ENCODE data around the gene NOXO1.

Gene NOXO1

GRCh38 chr16:1993731-1994131 is 12.5 kb upstream of the NOXO1 start:
- no peak for DNase-seq

DNA sequence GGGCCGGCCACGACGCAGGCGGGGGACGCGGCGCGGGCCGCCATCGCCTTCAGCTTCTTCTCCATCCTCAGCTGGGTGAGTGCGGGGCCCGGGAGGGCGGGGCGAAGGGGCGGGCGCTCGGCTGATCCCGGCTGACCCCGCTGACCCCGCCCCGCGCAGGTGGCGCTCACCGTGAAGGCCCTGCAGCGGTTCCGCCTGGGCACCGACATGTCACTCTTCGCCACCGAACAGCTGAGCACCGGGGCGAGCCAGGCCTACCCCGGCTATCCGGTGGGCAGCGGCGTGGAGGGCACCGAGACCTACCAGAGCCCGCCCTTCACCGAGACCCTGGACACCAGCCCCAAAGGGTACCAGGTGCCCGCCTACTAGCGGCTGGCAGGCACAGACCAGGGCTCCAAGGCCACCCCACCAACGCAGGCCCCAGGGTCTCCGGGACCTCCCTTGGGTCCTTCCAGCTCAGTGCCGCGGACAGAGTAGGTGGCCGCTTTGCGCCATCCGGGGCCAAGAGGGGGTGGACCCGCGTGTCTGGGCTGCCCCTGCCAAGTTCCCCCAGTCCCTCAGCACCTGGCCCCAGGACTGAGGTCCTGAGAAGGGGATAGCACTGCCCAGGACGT is 11.5 kb upstream of the NOXO1 start:
- no peak for DNase-seq

GRCh38 chr16:1991948-1992703 is 10.9 kb upstream of the NOXO1 start:
- DNase-seq: no peak

GRCh38 chr16:1991588-1991947 is 10.3 kb upstream of the NOXO1 start:
- no peak for DNase-seq

DNA sequence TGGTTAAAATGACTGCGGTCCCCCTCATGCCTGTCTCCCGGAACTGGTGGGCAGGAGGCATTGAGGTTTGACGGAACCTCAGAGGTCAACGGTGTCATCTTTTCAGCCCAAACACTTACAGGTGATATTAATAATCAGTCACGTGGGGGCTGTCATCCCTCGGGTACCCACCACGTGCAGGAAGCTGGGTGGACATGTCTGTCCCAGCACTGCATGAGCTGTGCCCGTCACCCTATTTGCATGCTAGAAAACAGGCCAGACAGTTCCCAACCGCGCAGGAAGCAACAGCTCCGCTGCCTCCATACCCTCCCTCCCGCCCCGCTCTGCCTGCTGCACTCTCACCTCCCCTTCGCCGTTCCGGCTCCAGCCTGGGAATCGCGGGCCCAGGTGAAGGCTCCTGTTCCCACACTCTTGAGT is 9.9 kb upstream of the NOXO1 start:
- no peak for DNase-seq

DNA sequence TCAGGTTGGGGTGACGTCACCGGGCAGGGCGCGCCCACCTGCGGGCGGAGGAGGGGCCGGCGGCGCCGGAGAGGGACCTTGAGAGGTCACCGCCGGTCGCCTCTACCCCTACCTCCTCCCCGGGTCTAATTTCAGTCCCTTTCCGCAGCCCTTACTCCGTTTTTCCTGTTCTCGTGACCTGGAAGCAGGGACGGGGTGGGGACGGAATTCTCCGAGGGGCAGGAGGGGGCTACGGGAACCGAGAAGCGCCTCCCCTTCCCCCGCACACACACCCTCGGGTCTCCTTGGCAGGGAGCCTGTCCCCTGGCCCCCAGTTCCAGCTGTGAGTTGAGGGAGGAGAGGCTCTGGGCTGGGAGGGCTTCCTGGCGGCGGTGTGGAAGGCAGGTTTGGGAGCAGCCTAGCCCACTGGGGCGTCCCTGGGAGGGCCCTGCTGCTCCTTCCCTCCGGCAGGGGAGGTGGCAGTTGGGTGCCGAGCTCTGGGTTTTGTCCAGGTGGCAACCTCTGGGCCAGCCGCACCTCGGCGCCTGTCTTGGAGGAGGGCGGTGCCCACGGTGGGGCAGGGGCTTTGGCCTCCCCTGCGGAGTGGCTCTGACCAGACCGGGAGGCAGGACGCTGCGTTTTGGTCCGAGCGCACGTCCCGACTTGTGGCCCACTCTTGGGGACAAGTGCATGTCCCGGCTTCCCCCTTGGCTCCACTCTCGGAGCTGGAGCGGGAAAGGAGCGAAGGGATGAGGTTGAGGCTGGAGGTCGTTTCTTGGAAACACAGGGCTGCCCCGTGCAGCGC is 9.3 kb upstream of the NOXO1 start:
- DNase-seq: no peak

GRCh38 chr16:1990101-1990350 is 8.8 kb upstream of the NOXO1 start:
- DNase-seq: no peak

DNA sequence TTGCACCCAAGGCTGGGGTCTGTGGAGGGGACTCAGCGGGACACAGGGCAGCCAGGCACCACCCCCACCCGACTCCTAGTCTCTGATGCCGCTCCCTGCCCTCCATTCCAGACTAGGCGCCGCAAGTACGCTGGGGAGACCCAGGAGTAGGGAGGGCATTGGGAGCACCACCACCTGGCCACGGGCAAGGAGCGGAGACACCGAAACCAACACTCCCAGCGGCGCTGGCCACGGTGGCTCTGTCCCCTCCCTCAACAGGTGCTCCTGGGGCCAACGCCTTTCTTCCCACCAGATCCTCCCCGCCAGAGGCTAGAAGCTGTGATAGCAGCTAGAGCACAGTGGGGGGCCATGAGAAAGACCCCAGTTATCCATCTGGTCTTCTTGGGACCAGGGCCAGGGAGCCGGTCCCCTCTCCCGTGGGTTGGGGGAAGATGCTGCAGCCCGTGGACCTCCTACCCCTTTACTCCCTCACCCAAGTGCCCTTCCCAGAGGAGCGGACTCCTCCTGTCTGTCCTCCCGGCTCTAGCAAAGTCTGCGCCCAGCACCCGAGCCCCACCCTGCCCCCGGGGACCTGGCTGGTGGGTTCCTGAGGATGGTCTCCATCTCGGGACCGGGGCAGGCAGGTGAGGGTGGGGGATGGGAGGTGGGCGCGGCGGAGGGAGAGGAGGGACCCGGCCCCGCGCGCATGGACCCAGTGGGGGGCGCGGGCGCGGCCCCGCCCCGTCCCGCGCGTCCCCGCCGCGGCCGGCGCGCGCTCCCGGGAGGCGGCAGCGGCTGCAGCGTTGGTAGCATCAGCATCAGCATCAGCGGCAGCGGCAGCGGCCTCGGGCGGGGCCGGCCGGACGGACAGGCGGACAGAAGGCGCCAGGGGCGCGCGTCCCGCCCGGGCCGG is 8.2 kb upstream of the NOXO1 start, which contains the start of gene SYNGR3:
TSS of gene SYNGR3 (plus strand) at position 762 of the 892 bp plus-strand sequence. CDS start 133 bp downstream, outside the sequence.
- DNase-seq: no peak

DNA sequence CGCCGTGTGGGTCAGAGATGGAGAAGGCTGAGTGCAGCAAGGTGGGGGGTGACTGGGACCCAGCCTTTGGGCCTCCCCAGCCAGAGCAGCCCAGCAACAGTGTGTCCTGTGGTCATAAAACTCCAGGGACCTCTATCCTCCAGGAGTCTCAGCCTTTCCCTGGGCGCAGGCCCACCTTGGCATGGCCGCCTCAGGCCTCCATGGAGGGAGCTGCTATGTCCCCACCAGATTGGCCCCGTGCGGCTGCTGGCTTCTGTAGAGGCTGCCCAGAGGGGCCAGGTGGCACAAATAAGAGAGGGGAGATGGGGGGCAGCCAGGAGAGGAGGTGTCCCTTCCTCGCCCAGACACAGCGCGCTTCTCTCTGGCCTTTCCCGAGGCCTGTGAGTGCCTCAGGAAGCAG is 5.9 kb upstream of the NOXO1 start:
- DNase-seq: no peak

DNA sequence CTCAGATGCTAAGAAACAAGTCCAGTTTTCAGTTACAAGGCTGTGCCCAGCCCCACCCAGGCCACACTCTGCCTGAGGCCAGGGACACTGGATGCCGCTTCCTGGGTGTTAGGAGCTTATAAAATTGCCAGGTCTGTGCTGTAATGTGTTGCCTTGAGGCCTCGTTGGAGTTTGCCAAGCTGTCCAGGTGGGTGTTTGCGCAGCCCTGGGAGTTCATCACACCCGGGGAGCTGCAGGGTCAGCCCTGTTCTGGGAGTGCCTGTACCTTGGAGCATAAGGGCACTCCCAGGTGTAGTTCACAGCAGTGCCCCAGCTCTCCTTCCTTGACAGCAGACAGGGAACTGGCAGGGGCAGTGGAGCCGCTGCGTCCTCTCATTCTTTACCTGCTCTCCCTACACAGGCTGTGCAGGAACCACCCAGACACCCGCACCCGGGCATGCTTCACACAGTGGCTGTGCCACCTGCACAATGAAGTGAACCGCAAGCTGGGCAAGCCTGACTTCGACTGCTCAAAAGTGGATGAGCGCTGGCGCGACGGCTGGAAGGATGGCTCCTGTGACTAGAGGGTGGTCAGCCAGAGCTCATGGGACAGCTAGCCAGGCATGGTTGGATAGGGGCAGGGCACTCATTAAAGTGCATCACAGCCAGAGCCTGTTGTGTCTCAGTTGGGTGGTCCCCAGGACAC is 4.3 kb upstream of the NOXO1 start:
- no peak for DNase-seq

DNA sequence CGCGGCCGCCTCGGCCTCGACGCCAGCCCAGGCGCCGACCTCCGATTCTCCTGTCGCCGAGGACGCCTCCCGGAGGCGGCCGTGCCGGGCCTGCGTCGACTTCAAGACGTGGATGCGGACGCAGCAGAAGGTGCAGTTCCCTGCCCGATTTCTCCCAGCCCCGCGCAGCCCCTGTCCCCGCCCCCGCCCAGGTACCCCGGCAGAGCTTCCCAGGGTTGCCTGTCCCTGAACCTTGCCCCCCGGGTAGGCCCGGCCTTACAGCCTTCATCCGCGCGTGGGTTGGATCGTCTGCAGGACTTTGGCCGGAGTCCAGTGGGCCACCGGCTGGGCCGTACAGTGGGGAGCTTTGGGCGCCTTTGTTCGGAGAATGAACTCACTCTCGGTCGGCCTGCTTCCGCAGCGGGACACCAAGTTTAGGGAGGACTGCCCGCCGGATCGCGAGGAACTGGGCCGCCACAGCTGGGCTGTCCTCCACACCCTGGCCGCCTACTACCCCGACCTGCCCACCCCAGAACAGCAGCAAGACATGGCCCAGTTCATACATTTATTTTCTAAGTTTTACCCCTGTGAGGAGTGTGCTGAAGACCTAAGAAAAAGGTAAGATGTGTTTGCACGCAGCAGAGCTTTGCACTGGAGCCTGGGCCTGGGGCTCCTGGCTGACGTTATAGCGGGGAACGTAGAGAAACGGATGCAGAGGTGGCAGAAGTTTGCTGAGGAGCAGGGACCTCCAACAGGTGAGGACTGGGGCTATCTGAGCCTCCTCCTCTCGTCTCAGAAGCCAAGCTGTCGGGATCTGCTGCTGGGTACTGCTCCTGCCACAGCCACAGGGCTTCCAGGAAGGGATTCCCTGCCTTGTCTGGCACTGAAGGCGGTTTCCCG is 3.3 kb upstream of the NOXO1 start:
- DNase-seq: no peak

GRCh38 chr16:1983544-1984346 is 2.5 kb upstream of the NOXO1 start, which contains the start of gene GFER:
GFER (plus strand) TSS chr16:1984193; CDS start chr16:1984219, 26 bp downstream.
- DNase-seq: peak; percentile 92

DNA sequence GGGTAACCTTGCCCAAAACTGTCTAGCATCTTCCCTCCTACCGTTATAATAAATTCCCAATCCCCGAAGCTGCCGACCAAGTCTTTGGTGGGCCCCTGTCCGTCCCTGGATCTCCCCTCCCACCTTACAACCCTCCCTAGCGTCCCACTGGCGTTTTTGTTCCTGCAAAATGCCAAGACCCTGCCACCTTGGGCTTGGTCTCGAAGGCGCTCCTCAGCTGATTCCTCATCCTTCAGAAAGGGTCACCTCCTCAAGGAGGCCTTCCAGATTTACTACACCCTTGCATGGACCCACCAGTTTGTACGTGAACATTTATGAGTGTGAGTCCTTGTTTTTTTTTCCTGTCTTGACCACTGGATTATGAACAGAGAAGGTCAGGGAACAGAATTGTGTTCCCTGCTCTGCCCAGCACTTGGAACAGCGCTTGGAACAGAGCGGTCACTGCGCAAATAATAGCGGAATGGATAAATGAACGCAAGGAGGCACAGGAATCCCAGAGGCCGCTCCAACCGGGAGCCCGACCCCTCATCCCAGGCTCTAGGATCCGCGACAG is 1.8 kb upstream of the NOXO1 start:
- DNase-seq: no peak

- no peak for DNase-seq
These were observed 754 bp upstream of the NOXO1 start for GRCh38 chr16:1982013-1982433.

DNA sequence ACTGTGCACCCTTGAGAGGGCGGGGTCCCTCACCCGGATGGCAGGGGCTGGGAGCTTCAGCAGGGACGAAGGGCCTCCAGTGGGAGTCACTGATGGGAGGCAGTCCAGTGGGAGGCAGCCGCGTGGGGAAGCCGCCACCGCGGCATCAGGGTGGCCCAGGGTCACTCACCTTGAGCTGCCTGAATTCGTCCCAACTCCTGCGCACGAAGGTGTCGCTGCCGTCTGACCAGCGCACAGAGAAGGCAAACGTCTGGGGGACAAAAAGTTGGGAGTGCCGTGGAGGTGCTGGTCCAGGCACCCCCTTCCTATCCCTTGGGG is 540 bp downstream of the NOXO1 start:
- no peak for DNase-seq

GRCh38 chr16:1980030-1980769 is 1.1 kb downstream of the NOXO1 start:
- no peak for DNase-seq

DNA sequence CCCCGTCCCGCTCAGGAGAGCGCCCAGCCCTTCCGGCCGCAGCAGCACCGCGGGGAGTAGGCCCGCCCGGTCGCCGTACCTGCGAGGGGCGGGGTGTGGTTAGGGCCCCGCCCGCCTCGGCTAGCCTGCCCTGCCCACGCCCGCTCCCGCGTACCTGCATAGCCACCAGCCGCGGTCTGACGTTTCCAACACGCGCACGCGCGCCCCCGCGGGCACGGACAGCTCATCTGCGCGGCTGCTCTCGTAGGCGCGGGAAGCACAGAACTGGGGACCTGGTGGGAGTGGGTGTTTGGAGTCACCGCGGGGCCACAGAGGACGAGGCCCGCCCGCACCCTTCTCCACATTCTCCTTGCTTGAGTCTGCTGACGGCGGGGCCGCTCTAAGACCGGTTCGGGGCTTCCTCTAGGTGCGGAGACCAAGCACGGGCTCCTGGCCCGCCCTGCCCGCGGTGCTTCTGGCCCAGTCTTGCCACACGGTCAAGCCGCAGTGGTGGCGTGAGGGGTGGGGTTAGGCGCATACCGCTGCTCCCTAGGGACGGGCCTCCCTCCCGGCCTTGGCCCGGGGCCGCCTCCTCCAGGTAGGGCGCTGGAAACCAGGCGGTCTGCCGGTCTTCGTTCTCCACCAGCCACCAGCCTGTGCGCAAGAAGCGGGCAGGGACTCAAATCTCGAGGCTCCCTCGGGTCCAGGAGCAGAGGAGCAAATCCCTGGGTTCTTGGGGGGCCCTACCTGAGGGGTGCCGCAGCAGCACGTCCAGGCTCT is 1.8 kb downstream of the NOXO1 start:
- no peak for DNase-seq

GRCh38 chr16:1978476-1979120 is 2.7 kb downstream of the NOXO1 start:
- DNase-seq: no peak
